Transverse colon (tissue), 4 donors: ENCODE results near the gene ZNF544.

ENCODE experiments used
- POLR2A ChIP-seq: fragments of 450-650 bp; IDR thresholded peaks from one replicate; pipeline ENCODE4 v1.6.1; 2016; ENCODE audit warnings: antibody characterized with exemption, mild to moderate bottlenecking, moderate library complexity
- POLR2AphosphoS5 ChIP-seq, 3 donors: sonication (generic); formaldehyde crosslinking; IDR thresholded peaks; one replicate each; pipeline ENCODE4 v1.6.1; 2016; ENCODE audit warnings: antibody characterized with exemption in 3 of 3
- TF ChIP-seq, protein P1 (sequence below), 5 experiments: fragments of 200-600 bp in 3 of 5; fragments of 450-650 bp in 2 of 5; sonication (generic) in 3 of 5; IDR thresholded peaks; 1 replicate in 2 of 5; 2 replicates in 3 of 5; pipeline ENCODE4 v1.5.1; 2016 to 2017; ENCODE audit warnings: antibody characterized with exemption in 5 of 5, inconsistent platforms in 3 of 5, mild to moderate bottlenecking in 2 of 5, moderate library complexity in 1 of 5

DNA sequence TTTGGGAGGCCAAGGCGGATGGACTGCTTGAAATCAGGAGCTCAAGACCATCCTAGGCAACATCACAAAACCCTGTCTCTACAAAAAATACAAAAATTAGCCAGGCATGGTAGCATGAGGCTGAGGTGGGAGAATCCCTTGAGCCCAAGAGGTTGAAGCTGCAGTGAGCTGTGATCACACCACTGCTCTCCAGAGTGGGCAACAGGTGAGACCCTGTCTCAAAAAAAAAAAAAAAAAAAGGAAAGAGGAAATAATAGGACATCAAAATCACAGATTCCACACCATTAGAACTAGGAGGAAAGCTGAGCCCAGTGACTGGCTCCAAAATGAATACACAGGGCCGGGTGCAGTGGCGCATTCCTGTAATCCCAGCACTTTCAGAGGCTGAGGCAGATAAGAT lies 46.9 kb downstream of the ZNF544 start:
- TF ChIP-seq, protein P1, sequence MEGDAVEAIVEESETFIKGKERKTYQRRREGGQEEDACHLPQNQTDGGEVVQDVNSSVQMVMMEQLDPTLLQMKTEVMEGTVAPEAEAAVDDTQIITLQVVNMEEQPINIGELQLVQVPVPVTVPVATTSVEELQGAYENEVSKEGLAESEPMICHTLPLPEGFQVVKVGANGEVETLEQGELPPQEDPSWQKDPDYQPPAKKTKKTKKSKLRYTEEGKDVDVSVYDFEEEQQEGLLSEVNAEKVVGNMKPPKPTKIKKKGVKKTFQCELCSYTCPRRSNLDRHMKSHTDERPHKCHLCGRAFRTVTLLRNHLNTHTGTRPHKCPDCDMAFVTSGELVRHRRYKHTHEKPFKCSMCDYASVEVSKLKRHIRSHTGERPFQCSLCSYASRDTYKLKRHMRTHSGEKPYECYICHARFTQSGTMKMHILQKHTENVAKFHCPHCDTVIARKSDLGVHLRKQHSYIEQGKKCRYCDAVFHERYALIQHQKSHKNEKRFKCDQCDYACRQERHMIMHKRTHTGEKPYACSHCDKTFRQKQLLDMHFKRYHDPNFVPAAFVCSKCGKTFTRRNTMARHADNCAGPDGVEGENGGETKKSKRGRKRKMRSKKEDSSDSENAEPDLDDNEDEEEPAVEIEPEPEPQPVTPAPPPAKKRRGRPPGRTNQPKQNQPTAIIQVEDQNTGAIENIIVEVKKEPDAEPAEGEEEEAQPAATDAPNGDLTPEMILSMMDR (IDR thresholded peaks at IDR 0.05) = no peak
- TF ChIP-seq POLR2A (no peak), POLR2AphosphoS5 (IDR thresholded peaks at IDR 0.05) (no peak)
